ENCODE results near the gene WIF1.

WIF1 gene

DNA sequence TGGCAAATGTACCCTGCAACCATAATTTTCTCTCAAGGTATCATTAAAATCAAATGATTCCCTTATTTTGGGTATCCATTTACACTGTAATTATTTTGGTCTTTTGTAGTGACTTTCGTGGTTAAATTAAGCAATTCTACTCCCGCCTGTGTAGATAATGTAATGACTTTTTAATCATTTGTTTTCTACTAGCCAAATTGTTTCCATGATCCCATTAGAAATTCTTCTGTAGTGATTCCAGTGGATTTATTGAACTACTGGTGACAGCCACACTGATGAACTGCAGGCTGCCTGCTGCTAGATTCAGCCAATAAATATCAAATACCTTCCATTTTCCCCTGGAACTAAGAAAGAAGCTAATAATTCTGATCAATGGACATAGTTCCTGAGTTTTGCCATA is 96.0 kb downstream of the WIF1 start:
- DNase-seq: no peak

DNA sequence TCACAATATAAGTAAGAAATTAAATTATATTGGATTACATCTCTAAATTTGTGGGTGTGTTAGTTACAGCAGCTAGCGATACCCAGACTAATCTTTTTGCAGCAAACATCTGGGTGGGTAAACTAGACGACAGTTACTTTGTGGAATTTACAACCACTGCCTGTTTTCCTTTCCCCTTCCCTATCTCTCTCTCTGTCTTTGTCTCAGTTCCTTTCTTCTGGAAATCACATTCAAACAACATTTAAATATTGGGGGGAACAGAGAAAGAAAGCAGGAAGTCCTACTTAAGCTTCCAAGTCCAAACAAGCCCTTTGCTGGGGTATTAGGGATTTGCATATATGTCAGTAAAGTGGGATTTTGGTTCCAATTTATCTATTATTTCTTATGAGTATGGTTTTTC is 97.6 kb downstream of the WIF1 start:
- no peak for DNase-seq

DNA sequence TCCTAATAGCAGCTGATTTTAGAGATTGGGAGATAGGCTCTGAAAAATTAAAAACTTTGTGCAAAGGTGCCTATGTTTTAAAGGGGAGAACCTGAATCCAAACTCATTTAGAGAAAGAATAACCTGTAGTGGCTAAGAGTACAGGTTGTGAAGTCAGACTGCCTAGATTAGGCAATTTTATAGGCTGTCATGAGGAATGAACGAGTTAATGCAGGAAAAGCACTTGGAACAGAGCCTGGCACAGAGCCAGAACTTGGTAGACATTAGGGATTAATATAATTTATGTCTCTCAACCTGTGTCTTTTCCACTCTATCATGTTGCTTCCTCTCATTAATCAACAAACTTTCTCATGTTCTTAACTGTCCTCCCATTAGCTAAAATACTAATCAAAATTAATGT is 98.1 kb downstream of the WIF1 start:
- DNase-seq: no peak

DNA sequence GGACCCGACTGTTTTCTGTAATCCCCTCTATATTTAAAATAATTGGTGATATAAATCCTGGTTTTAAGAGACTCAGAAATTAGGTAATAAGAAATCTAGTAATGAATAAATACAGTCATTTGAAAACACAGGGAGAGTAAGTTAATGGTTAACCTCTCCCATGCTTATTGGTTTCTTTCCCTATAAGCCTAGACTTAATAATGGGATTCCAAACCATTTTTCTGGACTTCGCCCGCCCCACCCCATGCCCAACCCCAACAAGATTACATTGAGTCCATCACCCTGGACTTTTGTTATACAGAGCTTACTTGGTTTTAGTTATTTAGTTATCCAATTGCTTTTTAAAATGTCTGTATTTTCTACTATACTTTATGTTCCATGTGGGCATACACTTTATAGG is 98.7 kb downstream of the WIF1 start:
- DNase-seq: no peak

DNA sequence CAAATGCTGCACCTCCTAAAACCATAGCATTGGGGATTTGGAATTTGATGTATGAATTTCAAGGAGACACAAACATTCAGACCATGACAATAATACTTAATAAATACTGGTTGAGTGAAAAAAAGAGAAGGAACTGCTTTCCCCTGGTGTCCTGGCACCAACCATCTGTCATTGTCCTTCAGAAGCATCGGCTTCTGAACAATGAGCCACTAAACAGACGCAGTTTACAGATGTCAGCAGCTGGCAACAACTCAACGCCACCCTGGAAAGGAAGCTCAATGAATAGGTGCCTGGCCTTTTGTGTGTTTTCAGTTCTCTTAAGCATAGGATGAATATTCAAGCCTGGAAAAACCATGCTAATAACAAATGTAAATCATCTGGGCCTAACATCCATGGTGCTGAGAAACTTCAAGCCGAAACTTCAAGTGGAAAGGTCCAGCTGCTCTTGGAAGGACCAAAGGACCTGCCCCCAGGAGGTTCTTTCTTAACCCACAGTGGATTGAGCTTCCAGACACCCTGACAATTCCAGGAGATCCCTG is 101.3 kb downstream of the WIF1 start:
- DNase-seq: no peak

DNA sequence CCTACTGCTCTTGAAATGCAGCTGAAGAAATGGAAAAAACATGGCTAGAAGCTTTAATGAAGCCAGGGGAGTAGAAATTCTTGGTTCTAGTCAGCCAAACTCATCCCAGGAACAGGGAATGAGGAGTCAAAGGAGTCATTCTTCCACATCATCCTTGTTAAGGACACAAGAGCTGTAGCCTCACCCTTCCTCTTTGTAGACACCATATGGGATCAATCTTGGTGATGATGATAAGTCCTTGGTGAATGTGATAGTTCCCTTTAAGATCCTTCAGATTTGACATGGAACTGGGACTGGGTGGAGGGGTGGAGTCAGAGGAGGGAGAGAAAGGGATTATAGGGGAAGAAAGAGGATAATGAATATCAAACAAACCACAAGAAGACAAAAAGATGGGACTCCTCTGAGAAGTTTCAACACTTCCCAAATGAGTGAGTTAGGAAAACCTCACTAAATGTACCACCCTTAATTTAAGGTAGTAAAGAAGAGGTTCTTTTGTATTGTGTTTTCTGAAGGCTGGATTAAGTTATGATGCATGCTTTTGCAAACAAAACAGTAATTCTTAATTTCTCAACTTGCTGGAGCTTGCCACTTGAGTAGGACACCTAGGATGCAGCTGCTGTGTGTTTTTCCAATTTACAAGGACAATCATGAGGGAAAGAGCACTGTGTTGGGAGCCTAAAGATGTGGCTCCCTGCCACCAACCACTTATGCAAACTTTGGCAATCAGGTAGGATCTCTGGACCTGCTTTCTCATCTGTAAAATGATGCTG is 104.0 kb downstream of the WIF1 start:
- no peak for DNase-seq

DNA sequence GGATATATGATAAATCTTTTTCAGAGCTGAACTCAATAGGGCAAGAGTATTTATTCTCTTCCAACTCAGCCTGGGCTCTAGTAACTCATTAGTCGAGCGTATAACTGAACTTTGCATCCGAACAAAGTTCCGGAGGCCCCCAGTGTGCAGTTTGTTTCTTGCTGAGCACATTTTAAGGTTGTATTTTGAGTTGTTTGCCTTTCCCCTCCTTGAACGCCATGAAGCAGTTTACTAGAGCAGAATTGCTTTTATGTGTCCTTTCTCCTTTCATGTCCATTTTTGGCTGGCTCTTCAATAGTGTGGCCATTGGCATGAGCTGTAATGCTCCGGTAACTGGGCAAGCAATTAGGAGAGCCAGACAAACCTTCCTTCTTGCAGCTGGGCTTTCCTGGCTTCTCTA is 105.3 kb downstream of the WIF1 start:
- DNase-seq: peak in 2 of 51 donors; percentile 2

DNA sequence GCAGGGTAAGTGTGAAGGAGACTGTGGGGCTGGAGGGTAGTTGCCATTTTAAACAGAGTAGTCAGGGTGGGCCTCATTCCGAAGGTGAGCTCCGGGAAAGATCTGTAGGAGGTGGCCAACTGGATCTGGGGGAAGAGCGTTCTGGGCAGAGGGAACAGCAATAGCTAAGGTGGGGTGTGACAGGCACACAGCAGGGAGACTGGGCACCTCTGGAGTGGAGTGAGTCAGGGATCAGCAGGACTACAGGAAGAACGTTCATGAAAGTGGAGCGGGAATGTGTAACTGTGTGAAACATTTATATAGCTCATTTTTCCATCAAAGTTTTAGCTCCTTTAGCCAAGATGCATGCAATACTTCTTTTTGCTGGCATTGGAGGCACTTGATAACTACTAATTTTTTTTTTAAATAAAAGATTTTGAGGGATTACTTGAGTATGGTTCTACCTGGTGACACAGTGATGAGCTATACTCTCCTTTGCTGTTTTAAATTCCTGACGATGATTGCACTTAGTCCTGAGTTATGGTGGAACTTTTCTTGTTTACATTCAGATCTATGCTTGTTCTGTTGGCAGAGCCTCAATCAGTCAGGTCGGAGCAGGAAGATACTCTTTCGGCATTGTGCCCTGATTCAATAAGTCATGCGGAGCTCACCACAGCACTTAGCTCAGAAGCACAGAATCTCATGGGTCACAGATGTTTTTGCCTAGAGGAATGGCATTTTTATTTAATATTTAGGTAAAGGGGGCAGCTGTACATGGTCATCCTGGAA is 106.4 kb downstream of the WIF1 start:
- DNase-seq: no peak

DNA sequence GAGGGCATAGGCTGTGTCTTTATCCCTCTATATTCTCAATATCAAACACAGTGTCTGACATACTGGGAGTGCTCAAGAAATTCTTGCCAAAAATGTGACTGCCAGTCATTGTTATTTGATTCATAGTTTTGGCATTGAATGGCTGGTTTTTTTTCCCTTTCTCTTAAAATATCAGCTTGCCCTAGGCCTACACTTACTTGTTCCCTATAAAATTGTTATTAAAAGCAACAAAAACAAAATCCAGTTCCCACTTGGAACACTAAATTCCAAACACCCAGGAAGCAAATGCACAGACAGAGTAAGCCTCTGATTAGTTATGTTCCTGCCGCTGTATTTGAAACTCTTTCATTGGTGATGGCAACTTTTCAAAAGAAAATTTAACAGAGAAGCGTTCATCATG is 110.7 kb downstream of the WIF1 start:
- no peak for DNase-seq

DNA sequence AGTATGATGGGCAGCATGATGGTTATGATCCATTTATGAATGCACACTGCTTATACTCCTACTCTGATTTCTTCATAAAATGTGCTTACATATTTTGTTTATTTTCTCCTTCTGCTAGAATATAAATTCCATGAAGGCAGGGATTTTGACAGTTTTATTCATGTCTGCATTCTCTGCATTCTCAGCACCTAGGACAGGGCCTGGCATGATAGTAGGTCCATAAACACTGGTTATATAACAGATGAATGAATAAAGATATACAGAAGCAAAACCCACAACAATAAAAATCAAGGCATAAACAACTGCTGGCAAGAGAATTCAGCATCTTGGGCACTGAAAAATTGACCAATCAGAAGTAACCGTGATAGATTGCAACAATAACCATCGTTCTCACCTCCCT is 115.4 kb downstream of the WIF1 start:
- no peak for DNase-seq

DNA sequence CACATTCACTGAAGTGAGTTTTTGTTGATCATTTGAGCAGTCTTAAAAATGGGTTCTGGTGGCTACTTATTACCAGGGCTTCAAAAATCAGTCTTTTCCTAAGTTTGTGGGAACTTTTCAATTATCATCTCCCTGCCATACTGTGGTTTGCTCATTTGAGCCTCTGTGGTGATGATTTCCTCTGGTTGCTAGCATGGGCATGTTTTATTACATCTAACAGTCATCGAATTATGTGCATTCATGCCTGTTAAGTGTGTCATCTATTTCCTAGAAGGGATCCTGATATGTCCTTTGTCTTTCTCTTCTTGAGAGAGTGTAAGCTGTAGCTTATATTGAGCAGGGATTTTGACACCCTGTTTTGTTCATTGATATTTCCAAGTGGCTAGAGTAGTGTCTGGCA is 116.8 kb downstream of the WIF1 start:
- no peak for DNase-seq
